ENCODE data around the gene RYR2. TPM values are rescaled to one million over a fixed set of nuclear protein-coding genes. Genes with fewer than 3 reads are reported as not detected.

The RYR2 gene
- total RNA-seq, 4 donors from 2014 or later: 0.23 to 4.6 (median 0.89) TPM

DNA sequence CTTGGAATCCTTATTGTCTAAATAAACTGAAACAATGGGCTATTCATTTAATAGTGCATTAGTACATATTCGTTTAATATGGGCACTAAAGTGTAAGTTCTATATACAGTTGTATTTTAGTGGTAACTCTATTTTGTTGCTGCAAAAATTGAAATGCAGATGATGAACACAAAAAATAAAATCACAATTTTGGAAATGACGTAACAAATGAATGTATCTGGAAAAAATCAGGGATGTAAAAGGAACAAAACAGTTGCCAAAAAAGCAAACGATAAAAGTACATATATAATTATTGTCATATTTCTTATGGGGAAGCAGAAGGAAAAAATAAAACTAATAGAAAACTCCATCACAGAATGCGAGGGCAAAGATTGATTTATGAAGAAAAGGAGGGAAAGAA is 254.9 kb downstream of the RYR2 start:
- no peaks in the 10 kb centered on the region for H3K9me3 ChIP-seq
- intact Hi-C loops (cut with DNase I): no loop called here

DNA sequence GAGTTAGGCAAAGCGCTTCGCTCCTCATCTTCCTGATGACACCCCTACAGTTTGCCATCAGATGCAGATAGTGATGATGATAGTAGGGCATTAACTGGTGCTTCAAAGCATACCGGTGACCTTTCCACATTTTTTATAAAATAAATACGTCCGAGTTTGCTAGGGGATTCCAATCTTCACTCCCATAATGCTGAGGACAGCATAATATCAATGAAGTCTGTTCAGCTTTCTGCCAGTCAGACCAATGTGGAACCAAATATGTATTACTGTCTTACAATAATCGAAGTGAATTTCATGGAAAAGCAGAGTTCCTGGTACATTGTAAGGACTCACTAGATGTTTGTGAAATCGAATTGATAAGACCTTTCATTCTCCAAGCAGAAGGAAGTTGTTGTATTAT is 258.7 kb downstream of the RYR2 start:
- no peaks in the 10 kb centered on the region for H3K36me3 ChIP-seq
- TF ChIP-seq, protein P1, sequence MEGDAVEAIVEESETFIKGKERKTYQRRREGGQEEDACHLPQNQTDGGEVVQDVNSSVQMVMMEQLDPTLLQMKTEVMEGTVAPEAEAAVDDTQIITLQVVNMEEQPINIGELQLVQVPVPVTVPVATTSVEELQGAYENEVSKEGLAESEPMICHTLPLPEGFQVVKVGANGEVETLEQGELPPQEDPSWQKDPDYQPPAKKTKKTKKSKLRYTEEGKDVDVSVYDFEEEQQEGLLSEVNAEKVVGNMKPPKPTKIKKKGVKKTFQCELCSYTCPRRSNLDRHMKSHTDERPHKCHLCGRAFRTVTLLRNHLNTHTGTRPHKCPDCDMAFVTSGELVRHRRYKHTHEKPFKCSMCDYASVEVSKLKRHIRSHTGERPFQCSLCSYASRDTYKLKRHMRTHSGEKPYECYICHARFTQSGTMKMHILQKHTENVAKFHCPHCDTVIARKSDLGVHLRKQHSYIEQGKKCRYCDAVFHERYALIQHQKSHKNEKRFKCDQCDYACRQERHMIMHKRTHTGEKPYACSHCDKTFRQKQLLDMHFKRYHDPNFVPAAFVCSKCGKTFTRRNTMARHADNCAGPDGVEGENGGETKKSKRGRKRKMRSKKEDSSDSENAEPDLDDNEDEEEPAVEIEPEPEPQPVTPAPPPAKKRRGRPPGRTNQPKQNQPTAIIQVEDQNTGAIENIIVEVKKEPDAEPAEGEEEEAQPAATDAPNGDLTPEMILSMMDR (IDR thresholded peaks at IDR 0.05): no peak
- TF ChIP-seq POLR2A (IDR thresholded peaks at IDR 0.05): no peak
- H3K9me3 ChIP-seq: no peaks in the 10 kb centered on the region
- H3K27me3 ChIP-seq: no peaks in the 10 kb centered on the region
- no peaks in the 10 kb centered on the region for H3K4me1 ChIP-seq
- 73 to 77% methylated on average over 7 of the region's 7 CpGs for WGBS, 2 donors
- no peak for DNase-seq
- H3K4me3 ChIP-seq: no peak overlapping the region
- intact Hi-C loops (cut with DNase I): no loop called here
- H3K27ac ChIP-seq: no peak overlapping the region

More for the DNA sequence above, 254.9 kb downstream of the RYR2 start:
- H3K4me1 ChIP-seq: no peaks in the 10 kb centered on the region
- no peak overlapping the region for H3K4me3 ChIP-seq
- 65 to 74% methylated on average over 4 of the region's 4 CpGs for WGBS, 2 donors
- no peaks in the 10 kb centered on the region for H3K27me3 ChIP-seq
- no peaks in the 10 kb centered on the region for H3K36me3 ChIP-seq
- H3K27ac ChIP-seq: no peak overlapping the region
- TF ChIP-seq POLR2A (IDR thresholded peaks at IDR 0.05): no peak
- TF ChIP-seq, protein P1 (IDR thresholded peaks at IDR 0.05): no peak
- DNase-seq: no peak

DNA sequence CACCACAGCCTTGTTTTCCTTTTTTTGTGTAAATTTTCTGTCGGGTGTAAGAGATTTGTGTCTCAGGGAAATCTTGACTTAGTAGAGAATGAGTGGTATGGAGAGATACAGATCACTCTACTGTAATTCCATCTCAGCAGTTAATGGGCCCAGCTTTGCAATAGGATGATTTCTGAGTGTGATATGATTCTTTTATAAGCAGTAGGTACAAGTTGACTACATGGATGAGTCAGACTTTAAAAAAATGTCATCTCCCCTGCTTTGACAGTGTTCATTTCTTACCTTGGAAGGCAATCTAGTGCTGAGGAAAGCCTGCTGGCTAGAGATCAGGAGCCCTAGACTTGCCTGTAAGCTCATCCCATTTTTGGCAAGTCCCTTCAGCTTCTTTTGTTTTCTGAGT is 261.9 kb downstream of the RYR2 start:
- Histone ChIP-seq H3K9me3 (no peaks in the 10 kb centered on the region), H3K27me3 (no peaks in the 10 kb centered on the region), H3K4me3 (no peak overlapping the region), H3K27ac (no peak overlapping the region), H3K36me3 (no peaks in the 10 kb centered on the region), H3K4me1 (no peaks in the 10 kb centered on the region)
- DNase-seq: no peak
- intact Hi-C loops (cut with DNase I): no loop called here
- WGBS, 2 donors: 53 to 62% methylated on average over 1 of the region's 1 CpG
- no peak for TF ChIP-seq POLR2A (IDR thresholded peaks at IDR 0.05)
- TF ChIP-seq, protein P1 (IDR thresholded peaks at IDR 0.05): no peak

GRCh38 chr1:237306726-237307125 is 264.7 kb downstream of the RYR2 start:
- no peaks in the 10 kb centered on the region for H3K9me3 ChIP-seq
- no peaks in the 10 kb centered on the region for H3K27me3 ChIP-seq
- intact Hi-C loops (cut with DNase I): no loop called here
- no peak overlapping the region for H3K27ac ChIP-seq
- DNase-seq: no peak
- no peaks in the 10 kb centered on the region for H3K4me1 ChIP-seq
- TF ChIP-seq, protein P1 (IDR thresholded peaks at IDR 0.05): no peak
- TF ChIP-seq POLR2A (IDR thresholded peaks at IDR 0.05): no peak
- WGBS, 2 donors: 68 to 71% methylated on average over 8 of the region's 8 CpGs
- H3K36me3 ChIP-seq: no peaks in the 10 kb centered on the region
- no peak overlapping the region for H3K4me3 ChIP-seq

- H3K27ac ChIP-seq: no peak overlapping the region
- H3K4me3 ChIP-seq: no peak overlapping the region
- intact Hi-C loops (cut with DNase I): no loop called here
- TF ChIP-seq POLR2A (IDR thresholded peaks at IDR 0.05): no peak
- TF ChIP-seq, protein P1 (IDR thresholded peaks at IDR 0.05): no peak
- no peaks in the 10 kb centered on the region for H3K27me3 ChIP-seq
- H3K4me1 ChIP-seq: no peaks in the 10 kb centered on the region
- WGBS, 2 donors: no CpG with 5 or more reads among the region's 32 CpGs
- H3K36me3 ChIP-seq: no peaks in the 10 kb centered on the region
- DNase-seq: no peak
- H3K9me3 ChIP-seq: no peaks in the 10 kb centered on the region
Observed at GRCh38 chr1:237309595-237310118, 267.7 kb downstream of the RYR2 start.

All from esophagus squamous epithelium (tissue), 5 donors.